Neural progenitor cell (in vitro differentiated cells): ENCODE data around the gene FUT4. TPM values are rescaled to one million over a fixed set of nuclear protein-coding genes. Genes with fewer than 3 reads are reported as not detected.

Experiments used
- DNase-seq: peaks from one replicate; pipeline ENCODE4 v3.0.0-alpha.2; 2016; ENCODE audit warnings: low spot score
- H2AFZ ChIP-seq: fragments of 200-600 bp; sonication (generic); replicated peaks from 2 replicates; pipeline ENCODE4 v1.6.1; 2016; ENCODE audit warnings: antibody characterized with exemption
- H3F3A ChIP-seq: fragments of 200-600 bp; sonication (generic); 2 replicates; pipeline ENCODE4 v1.6.1; 2016; ENCODE audit warnings: antibody characterized with exemption, low read depth
- H3K27ac ChIP-seq: fragments of 200-600 bp; sonication (generic); 2 replicates; pipeline ENCODE4 v1.5.1; 2016; ENCODE audit warnings: mild to moderate bottlenecking
- H3K27me3 ChIP-seq: fragments of 200-600 bp; sonication (generic); 2 replicates; pipeline ENCODE4 v1.6.1; 2016; ENCODE audit warnings: mild to moderate bottlenecking, moderate library complexity
- H3K36me3 ChIP-seq: fragments of 200-600 bp; sonication (generic); 2 replicates; pipeline ENCODE4 v1.5.1; 2016
- H3K4me1 ChIP-seq: fragments of 200-600 bp; sonication (generic); 2 replicates; pipeline ENCODE4 v1.6.1; 2016; ENCODE audit warnings: mixed run types
- H3K4me2 ChIP-seq: fragments of 200-600 bp; sonication (generic); 2 replicates; pipeline ENCODE4 v1.6.1; 2016
- H3K4me3 ChIP-seq: fragments of 200-600 bp; sonication (generic); 2 replicates; pipeline ENCODE4 v1.5.1; 2016
- H3K79me2 ChIP-seq: fragments of 200-600 bp; sonication (generic); 2 replicates; pipeline ENCODE4 v1.6.1; 2016; ENCODE audit warnings: low read depth
- H3K9ac ChIP-seq: fragments of 200-600 bp; sonication (generic); 2 replicates; pipeline ENCODE4 v1.6.1; 2016
- H3K9me3 ChIP-seq: fragments of 200-600 bp; sonication (generic); 2 replicates; pipeline ENCODE4 v1.5.1; 2016; ENCODE audit warnings: low read depth
- H4K20me1 ChIP-seq: fragments of 200-600 bp; sonication (generic); 2 replicates; pipeline ENCODE4 v1.6.1; 2016; ENCODE audit warnings: low read depth
- H3K27ac Mint-ChIP-seq: 3 replicates; pipeline ENCODE4 v1.8.0; 2021; ENCODE audit warnings: mixed read lengths
- H3K27me3 Mint-ChIP-seq: 2 replicates; pipeline ENCODE4 v1.8.0; 2022; ENCODE audit warnings: low read depth, mild to moderate bottlenecking, inconsistent platforms, moderate library complexity, mixed read lengths; ENCODE audit not compliant: insufficient read depth
- H3K36me3 Mint-ChIP-seq: 3 replicates; pipeline ENCODE4 v1.8.0; 2021; ENCODE audit warnings: mixed read lengths
- H3K4me1 Mint-ChIP-seq: 3 replicates; pipeline ENCODE4 v1.8.0; 2021; ENCODE audit warnings: mixed read lengths
- H3K4me3 Mint-ChIP-seq: 3 replicates; pipeline ENCODE4 v1.8.0; 2021; ENCODE audit warnings: mild to moderate bottlenecking, moderate library complexity, mixed read lengths
- H3K9me3 Mint-ChIP-seq: 3 replicates; pipeline ENCODE4 v1.8.0; 2020; ENCODE audit warnings: mixed read lengths
- CTCF ChIP-seq: fragments of 200-600 bp; sonication (generic); IDR thresholded peaks from 2 replicates; pipeline ENCODE4 v1.5.1; 2017; ENCODE audit warnings: antibody characterized with exemption, mild to moderate bottlenecking
- EZH2 ChIP-seq: fragments of 200-600 bp; sonication (generic); IDR thresholded peaks from 2 replicates; pipeline ENCODE4 v1.6.1; 2017; ENCODE audit warnings: antibody characterized with exemption, mild to moderate bottlenecking, moderate library complexity
- EZH2phosphoT487 ChIP-seq: fragments of 200-600 bp; sonication (generic); IDR thresholded peaks from 2 replicates; pipeline ENCODE4 v1.6.1; 2017; ENCODE audit warnings: antibody characterized with exemption
- total RNA-seq: library from RNA; depleted of rRNA; stranded (reverse); fragments of >200 nt; gene quantifications from 2 replicates; pipeline ENCODE4 v1.2.3, GENCODE V29; 2015; ENCODE audit warnings: low replicate concordance

The FUT4 gene
- total RNA-seq, 1 donor from 2014 or later: 2.7 TPM

GRCh38 chr11:94546162-94546470 is 2.4 kb downstream of the FUT4 start:
- Histone ChIP-seq H3K36me3 (no peaks in the 10 kb centered on the region), H3K4me3 (no peak overlapping the region), H3K4me2 (no peak overlapping the region), H3K9me3 (no peaks in the 10 kb centered on the region), H3K4me1 (peaks cover 8% of the 10 kb centered on the region), H3K27me3 (peaks cover 61% of the 10 kb centered on the region), H4K20me1 (no peaks in the 10 kb centered on the region), H3K9ac (no peak overlapping the region), H2AFZ (no peak overlapping the region), H3K79me2 (no peaks in the 10 kb centered on the region), H3K27ac (no peak overlapping the region), H3F3A (peaks cover 17% of the 10 kb centered on the region)
- no peak for TF ChIP-seq CTCF
- no peak for TF ChIP-seq EZH2phosphoT487
- no peak for TF ChIP-seq EZH2
- H3K36me3 Mint-ChIP-seq: no peaks in the 10 kb centered on the region
- DNase-seq: no peak
- H3K4me1 Mint-ChIP-seq: peaks cover 14% of the 10 kb centered on the region
- peaks cover 2% of the 10 kb centered on the region for H3K27me3 Mint-ChIP-seq
- peaks cover 3% of the 10 kb centered on the region for H3K9me3 Mint-ChIP-seq
- H3K27ac Mint-ChIP-seq: no peak overlapping the region
- peak overlapping the region; percentile 58 for H3K4me3 Mint-ChIP-seq

- Histone ChIP-seq H3K9ac (no peak overlapping the region), H3K27me3 (peaks cover 58% of the 10 kb centered on the region), H3K4me2 (no peak overlapping the region), H3K4me1 (peaks cover 8% of the 10 kb centered on the region), H2AFZ (no peak overlapping the region), H3K36me3 (no peaks in the 10 kb centered on the region), H3F3A (peaks cover 17% of the 10 kb centered on the region), H3K27ac (no peak overlapping the region), H3K4me3 (no peak overlapping the region), H3K79me2 (no peaks in the 10 kb centered on the region), H4K20me1 (no peaks in the 10 kb centered on the region), H3K9me3 (no peaks in the 10 kb centered on the region)
- H3K4me3 Mint-ChIP-seq: no peak overlapping the region
- no peak for TF ChIP-seq EZH2
- no peak for TF ChIP-seq EZH2phosphoT487
- TF ChIP-seq CTCF: no peak
- no peak for DNase-seq
- peaks cover 14% of the 10 kb centered on the region for H3K4me1 Mint-ChIP-seq
- H3K9me3 Mint-ChIP-seq: peaks cover 3% of the 10 kb centered on the region
- no peaks in the 10 kb centered on the region for H3K27me3 Mint-ChIP-seq
- H3K36me3 Mint-ChIP-seq: no peaks in the 10 kb centered on the region
- H3K27ac Mint-ChIP-seq: no peak overlapping the region
Measured at GRCh38 chr11:94546886-94547285, 3.2 kb downstream of the FUT4 start.

GRCh38 chr11:94549146-94549545 is 5.4 kb downstream of the FUT4 start:
- TF ChIP-seq EZH2 (no peak), EZH2phosphoT487 (no peak), CTCF (no peak)

More at GRCh38 chr11:94549146-94549545, 5.4 kb downstream of the FUT4 start:
- no peak overlapping the region for H3K4me3 ChIP-seq
- no peak overlapping the region for H3K9ac ChIP-seq
- H2AFZ ChIP-seq: no peak overlapping the region
- peaks cover 3% of the 10 kb centered on the region for H3F3A ChIP-seq
- no peaks in the 10 kb centered on the region for H4K20me1 ChIP-seq
- H3K27me3 ChIP-seq: peaks cover 37% of the 10 kb centered on the region
- H3K79me2 ChIP-seq: no peaks in the 10 kb centered on the region
- peaks cover 5% of the 10 kb centered on the region for H3K4me1 Mint-ChIP-seq
- no peak overlapping the region for H3K4me3 Mint-ChIP-seq
- no peaks in the 10 kb centered on the region for H3K9me3 ChIP-seq
- no peak overlapping the region for H3K27ac Mint-ChIP-seq
- DNase-seq: no peak
- H3K4me1 ChIP-seq: peaks cover 4% of the 10 kb centered on the region
- no peaks in the 10 kb centered on the region for H3K27me3 Mint-ChIP-seq
- no peaks in the 10 kb centered on the region for H3K9me3 Mint-ChIP-seq
- H3K4me2 ChIP-seq: no peak overlapping the region
- H3K36me3 Mint-ChIP-seq: no peaks in the 10 kb centered on the region
- no peak overlapping the region for H3K27ac ChIP-seq
- no peaks in the 10 kb centered on the region for H3K36me3 ChIP-seq
